HepG2 (cell line): ENCODE data around the gene BMPER. TPM values are rescaled to one million over a fixed set of nuclear protein-coding genes. Genes with fewer than 3 reads are reported as not detected.
A peak's percentile ranks its signal among the peaks of the same experiment; 100 is the strongest.

ENCODE experiments used
- ATAC-seq: fragments of 200-7000 bp; cut with Tn5 transposase; 3 replicates; pipeline ENCODE4 v1.9.1; 2020; ENCODE audit warnings: mild to moderate bottlenecking, moderate library complexity
- BruUV-seq: library from RNA; stranded (reverse); fragments of 400-500 nt; replicated peaks from 2 replicates; lab custom pipeline; 2021; lab: Mats Ljungman, UMichigan
- CTCF ChIA-PET: fragments of 300-600 bp; formaldehyde crosslinking; extraction: SDS; loops from one replicate; lab custom pipeline; 2021; ENCODE audit warnings: low total read pairs, inconsistent platforms, low intra/inter-chr PET ratio; lab: Yijun Ruan, JAX
- POLR2A ChIA-PET: fragments of 350-600 bp; sonication (Branson Sonifier 250); formaldehyde crosslinking; loops from one replicate; lab custom pipeline; 2020; ENCODE audit warnings: antibody characterized with exemption, inconsistent platforms; lab: Yijun Ruan, JAX
- DNase-seq: peaks from one replicate; pipeline ENCODE4 v3.0.0-alpha.2; 2015; ENCODE audit warnings: low spot score
- FAIRE-seq: peaks from 3 replicates; lab custom pipeline; 2011; peaks lifted over from hg19 to GRCh38; lab: Jason Lieb, UNC
- H2AFZ ChIP-seq: one replicate; pipeline ENCODE4 v1.6.1; 2011; ENCODE audit warnings: low read length, inconsistent platforms
- H3K27ac ChIP-seq: fragments of 300-600 bp; 3 replicates; pipeline ENCODE4 v1.8.0; 2011; ENCODE audit warnings: mixed run types, mild to moderate bottlenecking, mixed read lengths, low read length, inconsistent platforms; ENCODE audit not compliant: insufficient read depth; ENCODE audit errors: extremely low read length
- H3K27me3 ChIP-seq, 2 experiments: fragments of 200-600 bp in 1 of 2; 2 replicates in 1 of 2; 3 replicates in 1 of 2; pipeline versions ENCODE4 v1.6.0 to v1.8.0; 2011; ENCODE audit warnings: low read length in 2 of 2, mild to moderate bottlenecking in 2 of 2, moderate library complexity in 2 of 2, inconsistent platforms in 1 of 2; ENCODE audit not compliant: insufficient read depth in 2 of 2, control insufficient read depth in 1 of 2
- H3K36me3 ChIP-seq, 2 experiments: fragments of 200-600 bp in 1 of 2; replicated peaks in 1 of 2; 2 replicates in 1 of 2; 3 replicates in 1 of 2; pipeline versions ENCODE4 v1.5.1 to v1.8.0; 2011; ENCODE audit warnings: low read length in 2 of 2, inconsistent platforms in 1 of 2; ENCODE audit not compliant: insufficient read depth in 2 of 2, control insufficient read depth in 1 of 2
- H3K4me1 ChIP-seq: 2 replicates; pipeline ENCODE4 v1.5.1; 2012; ENCODE audit warnings: low read length, inconsistent platforms; ENCODE audit not compliant: insufficient read depth
- H3K4me2 ChIP-seq: 2 replicates; pipeline ENCODE4 v1.6.0; 2011; ENCODE audit warnings: low read depth, low read length, inconsistent platforms
- H3K4me3 ChIP-seq, 3 experiments: fragments of 200-600 bp in 1 of 3; sonication (generic), shearing (Covaris generic) in 1 of 3; replicated peaks in 1 of 3; 2 replicates each; pipeline ENCODE4 v1.5.1; 2011 to 2016; ENCODE audit warnings: low read length in 3 of 3, inconsistent platforms in 2 of 3, low read depth in 2 of 3, mild to moderate bottlenecking in 2 of 3, control low read depth in 1 of 3, mixed read lengths in 1 of 3; ENCODE audit not compliant: insufficient read depth in 1 of 3
- H3K79me2 ChIP-seq: one replicate; pipeline ENCODE4 v1.6.1; 2011; ENCODE audit warnings: low read length, inconsistent platforms; ENCODE audit not compliant: insufficient read depth
- H3K9ac ChIP-seq: 2 replicates; pipeline ENCODE4 v1.6.0; 2011; ENCODE audit warnings: mild to moderate bottlenecking, low read depth, low read length, inconsistent platforms; ENCODE audit not compliant: insufficient read depth
- H3K9me3 ChIP-seq: 2 replicates; pipeline ENCODE4 v1.5.1; 2012; ENCODE audit warnings: mild to moderate bottlenecking, low read length
- H4K20me1 ChIP-seq: 2 replicates; pipeline ENCODE4 v1.6.0; 2011; ENCODE audit warnings: inconsistent platforms, mild to moderate bottlenecking, low read length, moderate library complexity; ENCODE audit not compliant: insufficient read depth
- BHLHE40 ChIP-seq: IDR thresholded peaks from 2 replicates; pipeline ENCODE4 v1.6.1; 2011; ENCODE audit warnings: low read length, improper control_type of control experiment
- KDM4B ChIP-seq: sonication (generic); formaldehyde crosslinking; IDR thresholded peaks from 2 replicates; pipeline ENCODE4 v1.4.0; 2020; ENCODE audit warnings: missing genetic modification reagents
- MTA3 ChIP-seq: sonication (generic); formaldehyde crosslinking; IDR thresholded peaks from 2 replicates; pipeline ENCODE4 v1.4.0; 2020; ENCODE audit warnings: missing genetic modification reagents
- RXRA ChIP-seq: sonication (generic); formaldehyde crosslinking; IDR thresholded peaks from 2 replicates; pipeline ENCODE4 v1.5.1; 2020; ENCODE audit warnings: missing genetic modification reagents
- STAG1 ChIP-seq: sonication (generic); formaldehyde crosslinking; IDR thresholded peaks from 2 replicates; pipeline ENCODE4 v1.4.0; 2020; ENCODE audit warnings: missing genetic modification reagents
- ZSCAN20 ChIP-seq: sonication (generic); formaldehyde crosslinking; IDR thresholded peaks from 2 replicates; pipeline ENCODE4 v1.4.0; 2020; ENCODE audit warnings: missing genetic modification reagents, mild to moderate bottlenecking, borderline replicate concordance
- WGBS: methylation state at CpG from one replicate; pipeline ENCODE4 v1.1.6; 2017; ENCODE audit warnings: low lambda C conversion rate; 5-methylcytosine and 5-hydroxymethylcytosine counted together
- in situ Hi-C: cut with HindIII; loops from 2 replicates; pipeline ENCODE4 v1.10.0; 2017; ENCODE audit warnings: low pct_unique_long_range_greater_than_20kb; ENCODE audit not compliant: extremely low pct_ligation_motif_present
- intact Hi-C: fragments of 100-400 bp; cut with micrococcal nuclease; formaldehyde crosslinking; loops from one replicate; pipeline ENCODE4 v1.10.0; 2022; ENCODE audit not compliant: unreplicated experiment
- polyA plus RNA-seq, 8 experiments: library from polyadenylated mRNA; depleted of rRNA in 3 of 8; stranded (reverse) in 7 of 8; unstranded in 1 of 8; fragments of >200 nt; fragmentation: Illumina TruSeq in 4 of 8; extraction: Trizol in 4 of 8; gene quantifications; 2 replicates each; pipeline versions ENCODE4 v1.2.1 to v1.2.3, GENCODE V29; 2011 to 2016; ENCODE audit warnings: low read depth in 4 of 8, missing spikeins in 1 of 8, mixed read lengths in 1 of 8; ENCODE audit not compliant: insufficient read depth in 1 of 8
- total RNA-seq, 5 experiments: library from RNA; depleted of rRNA; stranded (reverse); fragments of >200 nt; fragmentation: Illumina TruSeq; extraction: Trizol; gene quantifications; 2 replicates each; pipeline ENCODE4 v1.2.3, GENCODE V29; 2016; ENCODE audit warnings: low read depth in 1 of 5
- TF ChIP-seq, protein P1 (sequence below): sonication (generic); formaldehyde crosslinking; IDR thresholded peaks from 2 replicates; pipeline ENCODE4 v1.5.0; 2020; ENCODE audit warnings: mild to moderate bottlenecking, missing genetic modification reagents, moderate library complexity
- TF ChIP-seq, protein P2 (sequence below): sonication (generic); formaldehyde crosslinking; IDR thresholded peaks from 2 replicates; pipeline ENCODE4 v1.4.0; 2020; ENCODE audit warnings: missing genetic modification reagents, mild to moderate bottlenecking, borderline replicate concordance
- TF ChIP-seq, protein P3 (sequence below): sonication (generic); formaldehyde crosslinking; IDR thresholded peaks from 2 replicates; pipeline ENCODE4 v1.4.0; 2020; ENCODE audit warnings: missing genetic modification reagents, mild to moderate bottlenecking, borderline replicate concordance
- TF ChIP-seq, protein P4 (sequence below): sonication (generic); formaldehyde crosslinking; IDR thresholded peaks from 2 replicates; pipeline ENCODE4; 2020; ENCODE audit warnings: missing genetic modification reagents, mild to moderate bottlenecking, borderline replicate concordance

The BMPER gene
- total and polyA plus RNA-seq, 2 of the 13 experiments (the other 11 are each of a cell fraction or from before 2014, with no cell fraction given): not detected

DNA sequence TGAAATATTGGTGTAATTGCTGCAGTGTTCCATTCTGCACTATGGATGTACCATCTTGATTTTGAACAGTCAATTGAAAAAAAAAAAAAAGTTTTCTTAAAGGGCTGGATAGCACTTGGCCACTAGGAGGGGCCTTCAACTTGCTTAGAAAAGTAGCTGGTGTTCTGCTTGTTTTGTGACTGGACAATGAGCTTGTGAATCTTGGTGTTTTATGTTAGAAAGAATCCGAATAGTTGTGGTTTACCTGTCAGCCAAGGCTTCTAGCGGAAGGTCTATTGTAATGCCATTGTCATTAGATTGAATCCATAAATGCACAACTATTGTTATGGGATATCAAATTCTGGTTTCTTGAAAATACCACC, 77.1 kb downstream of the BMPER start:
- ChIA-PET CTCF (no interaction called here), POLR2A (no interaction called here)
- Histone ChIP-seq H3K4me2 (no peak overlapping the region), H3K27ac (no peak overlapping the region), H4K20me1 (no peaks in the 10 kb centered on the region), H3K4me1 (no peaks in the 10 kb centered on the region), H3K27me3 (no peaks in the 10 kb centered on the region), H2AFZ (no peak overlapping the region), H3K79me2 (no peaks in the 10 kb centered on the region), H3K9ac (no peak overlapping the region), H3K36me3 (no peaks in the 10 kb centered on the region), H3K9me3 (no peaks in the 10 kb centered on the region), H3K4me3 (no peak overlapping the region)
- TF ChIP-seq STAG1 (CRISPR knock-in tag) (peak; percentile 48), BHLHE40 (no peak), MTA3 (no peak)
- TF ChIP-seq, protein P1, sequence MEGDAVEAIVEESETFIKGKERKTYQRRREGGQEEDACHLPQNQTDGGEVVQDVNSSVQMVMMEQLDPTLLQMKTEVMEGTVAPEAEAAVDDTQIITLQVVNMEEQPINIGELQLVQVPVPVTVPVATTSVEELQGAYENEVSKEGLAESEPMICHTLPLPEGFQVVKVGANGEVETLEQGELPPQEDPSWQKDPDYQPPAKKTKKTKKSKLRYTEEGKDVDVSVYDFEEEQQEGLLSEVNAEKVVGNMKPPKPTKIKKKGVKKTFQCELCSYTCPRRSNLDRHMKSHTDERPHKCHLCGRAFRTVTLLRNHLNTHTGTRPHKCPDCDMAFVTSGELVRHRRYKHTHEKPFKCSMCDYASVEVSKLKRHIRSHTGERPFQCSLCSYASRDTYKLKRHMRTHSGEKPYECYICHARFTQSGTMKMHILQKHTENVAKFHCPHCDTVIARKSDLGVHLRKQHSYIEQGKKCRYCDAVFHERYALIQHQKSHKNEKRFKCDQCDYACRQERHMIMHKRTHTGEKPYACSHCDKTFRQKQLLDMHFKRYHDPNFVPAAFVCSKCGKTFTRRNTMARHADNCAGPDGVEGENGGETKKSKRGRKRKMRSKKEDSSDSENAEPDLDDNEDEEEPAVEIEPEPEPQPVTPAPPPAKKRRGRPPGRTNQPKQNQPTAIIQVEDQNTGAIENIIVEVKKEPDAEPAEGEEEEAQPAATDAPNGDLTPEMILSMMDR: peak; percentile 36; the same call in 1 of the 2 replicates
- TF ChIP-seq, protein P2, sequence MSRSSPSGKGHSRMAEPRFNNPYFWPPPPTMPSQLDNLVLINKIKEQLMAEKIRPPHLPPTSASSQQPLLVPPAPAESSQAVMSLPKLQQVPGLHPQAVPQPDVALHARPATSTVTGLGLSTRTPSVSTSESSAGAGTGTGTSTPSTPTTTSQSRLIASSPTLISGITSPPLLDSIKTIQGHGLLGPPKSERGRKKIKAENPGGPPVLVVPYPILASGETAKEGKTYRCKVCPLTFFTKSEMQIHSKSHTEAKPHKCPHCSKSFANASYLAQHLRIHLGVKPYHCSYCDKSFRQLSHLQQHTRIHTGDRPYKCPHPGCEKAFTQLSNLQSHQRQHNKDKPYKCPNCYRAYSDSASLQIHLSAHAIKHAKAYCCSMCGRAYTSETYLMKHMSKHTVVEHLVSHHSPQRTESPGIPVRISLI (CRISPR knock-in tag): peak; percentile 71; the same call in 1 of the 2 replicates
- in situ Hi-C loops (no loop called here), intact Hi-C loops (no loop called here)
- BruUV-seq: no TSS peak
- no peak for ATAC-seq
- no peak for FAIRE-seq
- WGBS: 0% methylated on average over 2 of the region's 2 CpGs
- no peak for DNase-seq

DNA sequence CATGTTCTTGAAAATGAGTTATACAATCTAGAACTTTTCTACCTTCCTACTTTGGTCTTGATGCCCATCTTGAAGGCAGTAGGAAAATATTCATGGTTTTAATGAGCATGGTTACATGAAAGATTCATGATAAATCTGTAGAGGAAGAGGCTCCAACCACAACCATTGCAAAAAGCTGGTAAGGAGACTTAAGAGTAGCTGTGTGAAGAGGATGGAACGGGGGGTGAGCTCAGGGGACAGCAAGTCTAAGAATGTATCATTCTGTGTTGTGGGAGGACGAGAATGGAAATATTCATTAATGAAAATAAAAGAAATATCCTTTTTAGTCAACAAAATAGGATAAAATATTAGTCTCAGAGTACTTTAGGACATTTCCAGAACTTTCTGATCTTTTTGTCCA, 81.1 kb downstream of the BMPER start:
- BruUV-seq: no TSS peak
- Histone ChIP-seq H3K4me2 (no peak overlapping the region), H3K36me3 (no peaks in the 10 kb centered on the region), H3K4me3 (no peak overlapping the region), H3K27ac (no peak overlapping the region), H2AFZ (no peak overlapping the region), H3K9me3 (no peaks in the 10 kb centered on the region), H3K4me1 (no peaks in the 10 kb centered on the region), H3K79me2 (no peaks in the 10 kb centered on the region), H3K27me3 (no peaks in the 10 kb centered on the region), H4K20me1 (no peaks in the 10 kb centered on the region), H3K9ac (no peak overlapping the region)
- in situ Hi-C loops (no loop called here), intact Hi-C loops (no loop called here)
- FAIRE-seq (no peak), DNase-seq (no peak), ATAC-seq (no peak)
- ChIA-PET CTCF (no interaction called here), POLR2A (no interaction called here)
- 2% methylated on average over 2 of the region's 2 CpGs for WGBS
- TF ChIP-seq KDM4B (no peak), ZSCAN20 (CRISPR knock-in tag) (no peak), RXRA (CRISPR knock-in tag) (no peak)
- TF ChIP-seq, protein P3, sequence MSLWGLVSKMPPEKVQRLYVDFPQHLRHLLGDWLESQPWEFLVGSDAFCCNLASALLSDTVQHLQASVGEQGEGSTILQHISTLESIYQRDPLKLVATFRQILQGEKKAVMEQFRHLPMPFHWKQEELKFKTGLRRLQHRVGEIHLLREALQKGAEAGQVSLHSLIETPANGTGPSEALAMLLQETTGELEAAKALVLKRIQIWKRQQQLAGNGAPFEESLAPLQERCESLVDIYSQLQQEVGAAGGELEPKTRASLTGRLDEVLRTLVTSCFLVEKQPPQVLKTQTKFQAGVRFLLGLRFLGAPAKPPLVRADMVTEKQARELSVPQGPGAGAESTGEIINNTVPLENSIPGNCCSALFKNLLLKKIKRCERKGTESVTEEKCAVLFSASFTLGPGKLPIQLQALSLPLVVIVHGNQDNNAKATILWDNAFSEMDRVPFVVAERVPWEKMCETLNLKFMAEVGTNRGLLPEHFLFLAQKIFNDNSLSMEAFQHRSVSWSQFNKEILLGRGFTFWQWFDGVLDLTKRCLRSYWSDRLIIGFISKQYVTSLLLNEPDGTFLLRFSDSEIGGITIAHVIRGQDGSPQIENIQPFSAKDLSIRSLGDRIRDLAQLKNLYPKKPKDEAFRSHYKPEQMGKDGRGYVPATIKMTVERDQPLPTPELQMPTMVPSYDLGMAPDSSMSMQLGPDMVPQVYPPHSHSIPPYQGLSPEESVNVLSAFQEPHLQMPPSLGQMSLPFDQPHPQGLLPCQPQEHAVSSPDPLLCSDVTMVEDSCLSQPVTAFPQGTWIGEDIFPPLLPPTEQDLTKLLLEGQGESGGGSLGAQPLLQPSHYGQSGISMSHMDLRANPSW (CRISPR knock-in tag): no peak
- TF ChIP-seq, protein P4, sequence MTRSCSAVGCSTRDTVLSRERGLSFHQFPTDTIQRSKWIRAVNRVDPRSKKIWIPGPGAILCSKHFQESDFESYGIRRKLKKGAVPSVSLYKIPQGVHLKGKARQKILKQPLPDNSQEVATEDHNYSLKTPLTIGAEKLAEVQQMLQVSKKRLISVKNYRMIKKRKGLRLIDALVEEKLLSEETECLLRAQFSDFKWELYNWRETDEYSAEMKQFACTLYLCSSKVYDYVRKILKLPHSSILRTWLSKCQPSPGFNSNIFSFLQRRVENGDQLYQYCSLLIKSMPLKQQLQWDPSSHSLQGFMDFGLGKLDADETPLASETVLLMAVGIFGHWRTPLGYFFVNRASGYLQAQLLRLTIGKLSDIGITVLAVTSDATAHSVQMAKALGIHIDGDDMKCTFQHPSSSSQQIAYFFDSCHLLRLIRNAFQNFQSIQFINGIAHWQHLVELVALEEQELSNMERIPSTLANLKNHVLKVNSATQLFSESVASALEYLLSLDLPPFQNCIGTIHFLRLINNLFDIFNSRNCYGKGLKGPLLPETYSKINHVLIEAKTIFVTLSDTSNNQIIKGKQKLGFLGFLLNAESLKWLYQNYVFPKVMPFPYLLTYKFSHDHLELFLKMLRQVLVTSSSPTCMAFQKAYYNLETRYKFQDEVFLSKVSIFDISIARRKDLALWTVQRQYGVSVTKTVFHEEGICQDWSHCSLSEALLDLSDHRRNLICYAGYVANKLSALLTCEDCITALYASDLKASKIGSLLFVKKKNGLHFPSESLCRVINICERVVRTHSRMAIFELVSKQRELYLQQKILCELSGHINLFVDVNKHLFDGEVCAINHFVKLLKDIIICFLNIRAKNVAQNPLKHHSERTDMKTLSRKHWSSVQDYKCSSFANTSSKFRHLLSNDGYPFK (CRISPR knock-in tag): no peak
